DND-41 (cell line): Measurements from ENCODE around the gene VASH1.

Experiments
- ATAC-seq: fragments of 200-7000 bp; cut with Tn5 transposase; 3 replicates; pipeline ENCODE4 v1.9.1; 2021; ENCODE audit warnings: low read depth; ENCODE audit not compliant: insufficient read depth
- DNase-seq: peaks from one replicate; pipeline ENCODE4 v3.0.0-alpha.2; 2020
- H2AFZ ChIP-seq: 2 replicates; pipeline ENCODE4 v1.6.0; 2012; ENCODE audit warnings: low read depth, low read length
- H3K27ac ChIP-seq: 2 replicates; pipeline ENCODE4 v1.5.1; 2012; ENCODE audit warnings: low read length, inconsistent platforms
- H3K27me3 ChIP-seq: fragments of 200-600 bp; sonication (generic); 2 replicates; pipeline ENCODE4 v1.6.0; 2012; ENCODE audit warnings: low read length, mild to moderate bottlenecking, inconsistent platforms; ENCODE audit not compliant: insufficient read depth, poor library complexity
- H3K36me3 ChIP-seq: 2 replicates; pipeline ENCODE4 v1.5.1; 2012; ENCODE audit warnings: low read length, inconsistent platforms; ENCODE audit not compliant: insufficient read depth
- H3K4me1 ChIP-seq: 2 replicates; pipeline ENCODE4 v1.5.1; 2012; ENCODE audit warnings: mild to moderate bottlenecking, low read length; ENCODE audit not compliant: insufficient read depth
- H3K4me2 ChIP-seq: 2 replicates; pipeline ENCODE4 v1.6.0; 2012; ENCODE audit warnings: mild to moderate bottlenecking, moderate library complexity, low read length, inconsistent platforms; ENCODE audit not compliant: insufficient read depth
- H3K4me3 ChIP-seq, 2 experiments: fragments of 200-600 bp in 1 of 2; shearing (Covaris generic) in 1 of 2; 2 replicates each; pipeline ENCODE4 v1.5.1; 2012 to 2016; ENCODE audit warnings: inconsistent platforms in 2 of 2, low read length in 2 of 2, mild to moderate bottlenecking in 2 of 2, low read depth in 1 of 2, moderate library complexity in 1 of 2
- H3K79me2 ChIP-seq: 2 replicates; pipeline ENCODE4 v1.6.0; 2012; ENCODE audit warnings: low read length, inconsistent platforms; ENCODE audit not compliant: insufficient read depth
- H3K9ac ChIP-seq: 2 replicates; pipeline ENCODE4 v1.6.0; 2012; ENCODE audit warnings: low read depth, mild to moderate bottlenecking, inconsistent platforms, low read length, moderate library complexity
- H3K9me3 ChIP-seq: 2 replicates; pipeline ENCODE4 v1.5.1; 2012; ENCODE audit warnings: low read length, moderate library complexity, mild to moderate bottlenecking, inconsistent platforms; ENCODE audit not compliant: insufficient read depth, severe bottlenecking
- H4K20me1 ChIP-seq: 2 replicates; pipeline ENCODE4 v1.6.0; 2012; ENCODE audit warnings: low read length; ENCODE audit not compliant: insufficient read depth
- EZH2 ChIP-seq: IDR thresholded peaks from 3 replicates; pipeline ENCODE4 v1.6.1; 2012; ENCODE audit warnings: borderline replicate concordance, low read depth, mild to moderate bottlenecking, moderate library complexity, low read length, inconsistent platforms; ENCODE audit not compliant: severe bottlenecking
- TF ChIP-seq, protein P1 (sequence below): IDR thresholded peaks from 2 replicates; pipeline ENCODE4 v1.5.1; 2012; ENCODE audit warnings: borderline replicate concordance, low read length, moderate library complexity, mild to moderate bottlenecking; ENCODE audit not compliant: poor library complexity, severe bottlenecking; ENCODE audit errors: extremely low read depth

The VASH1 gene

DNA sequence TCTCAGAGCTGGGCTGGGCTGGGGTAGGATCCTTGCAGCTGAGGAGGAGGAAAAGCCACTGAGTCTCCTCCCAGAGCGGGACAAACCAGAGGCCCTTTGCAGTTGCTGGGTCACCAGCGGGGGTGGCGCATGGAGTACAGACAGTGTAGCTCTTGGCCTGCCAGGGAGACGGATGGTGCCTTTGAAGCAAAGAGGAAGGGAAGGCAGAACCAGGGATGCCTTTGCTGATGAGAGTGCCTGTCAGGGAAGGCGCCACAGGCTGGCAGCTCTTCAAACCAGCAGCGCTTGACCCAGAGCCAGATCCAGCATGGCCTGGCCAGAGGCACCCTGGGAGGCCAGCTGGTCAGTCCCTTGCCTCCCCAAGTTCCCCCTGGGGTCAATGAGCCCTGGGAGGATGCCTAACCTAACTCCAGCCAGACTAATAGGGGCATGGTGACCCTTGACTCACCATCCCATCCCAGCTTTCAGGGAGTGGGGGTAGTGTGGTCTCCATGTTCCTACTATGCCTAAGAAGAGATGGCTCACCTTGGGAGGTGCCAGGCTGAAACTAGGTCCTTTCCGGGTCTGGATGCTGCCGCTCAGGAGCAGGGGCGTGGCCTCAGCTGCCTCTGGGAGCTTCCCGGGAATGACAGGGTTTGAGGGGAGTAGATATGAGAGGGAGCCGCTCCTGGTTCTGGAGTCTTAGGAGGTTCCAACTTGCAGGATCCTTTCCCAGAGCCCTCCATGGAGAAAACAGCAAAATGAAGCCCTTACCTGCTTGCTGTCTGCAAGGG, 19.8 kb downstream of the VASH1 start:
- no peak overlapping the region for H3K27ac ChIP-seq
- DNase-seq: no peak
- peaks cover 48% of the 10 kb centered on the region for H3K36me3 ChIP-seq
- ATAC-seq: no peak
- peaks cover 8% of the 10 kb centered on the region for H4K20me1 ChIP-seq
- no peak overlapping the region for H3K4me2 ChIP-seq
- no peak for TF ChIP-seq EZH2
- H3K4me1 ChIP-seq: no peaks in the 10 kb centered on the region
- no peak overlapping the region for H3K4me3 ChIP-seq
- H3K27me3 ChIP-seq: no peaks in the 10 kb centered on the region
- no peaks in the 10 kb centered on the region for H3K79me2 ChIP-seq
- H3K9ac ChIP-seq: no peak overlapping the region
- no peak overlapping the region for H2AFZ ChIP-seq
- no peaks in the 10 kb centered on the region for H3K9me3 ChIP-seq

DNA sequence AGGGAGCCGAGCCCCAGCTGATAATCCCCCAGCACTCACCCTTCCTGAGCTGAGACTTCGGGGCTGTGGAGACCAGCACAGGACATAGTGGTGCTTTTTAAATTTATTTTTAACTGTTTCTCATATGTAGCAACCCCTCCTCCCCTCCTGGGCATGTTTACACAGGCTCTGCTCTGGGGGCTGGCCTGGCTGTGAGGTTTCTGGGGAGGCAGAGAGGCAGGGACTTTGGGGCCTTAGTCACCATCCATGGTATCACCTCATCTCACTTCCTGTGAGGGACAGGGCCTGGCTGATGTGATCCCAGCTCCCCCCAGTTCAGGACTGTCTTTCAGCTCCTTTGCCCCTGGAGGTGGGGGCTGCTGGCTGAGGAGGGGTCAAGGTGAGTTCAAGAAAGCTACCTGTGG, 20.4 kb downstream of the VASH1 start:
- no peaks in the 10 kb centered on the region for H3K27me3 ChIP-seq
- H3K4me1 ChIP-seq: no peaks in the 10 kb centered on the region
- H3K36me3 ChIP-seq: peaks cover 51% of the 10 kb centered on the region
- no peak overlapping the region for H2AFZ ChIP-seq
- DNase-seq (no peak), ATAC-seq (0 out of 3 replicates have a peak, but pooled peaks have one; percentile 35)
- H3K4me3 ChIP-seq: no peak overlapping the region
- no peak overlapping the region for H3K4me2 ChIP-seq
- H3K9ac ChIP-seq: no peak overlapping the region
- H3K9me3 ChIP-seq: no peaks in the 10 kb centered on the region
- H4K20me1 ChIP-seq: peaks cover 8% of the 10 kb centered on the region
- no peak overlapping the region for H3K27ac ChIP-seq
- TF ChIP-seq EZH2: no peak
- TF ChIP-seq, protein P1, sequence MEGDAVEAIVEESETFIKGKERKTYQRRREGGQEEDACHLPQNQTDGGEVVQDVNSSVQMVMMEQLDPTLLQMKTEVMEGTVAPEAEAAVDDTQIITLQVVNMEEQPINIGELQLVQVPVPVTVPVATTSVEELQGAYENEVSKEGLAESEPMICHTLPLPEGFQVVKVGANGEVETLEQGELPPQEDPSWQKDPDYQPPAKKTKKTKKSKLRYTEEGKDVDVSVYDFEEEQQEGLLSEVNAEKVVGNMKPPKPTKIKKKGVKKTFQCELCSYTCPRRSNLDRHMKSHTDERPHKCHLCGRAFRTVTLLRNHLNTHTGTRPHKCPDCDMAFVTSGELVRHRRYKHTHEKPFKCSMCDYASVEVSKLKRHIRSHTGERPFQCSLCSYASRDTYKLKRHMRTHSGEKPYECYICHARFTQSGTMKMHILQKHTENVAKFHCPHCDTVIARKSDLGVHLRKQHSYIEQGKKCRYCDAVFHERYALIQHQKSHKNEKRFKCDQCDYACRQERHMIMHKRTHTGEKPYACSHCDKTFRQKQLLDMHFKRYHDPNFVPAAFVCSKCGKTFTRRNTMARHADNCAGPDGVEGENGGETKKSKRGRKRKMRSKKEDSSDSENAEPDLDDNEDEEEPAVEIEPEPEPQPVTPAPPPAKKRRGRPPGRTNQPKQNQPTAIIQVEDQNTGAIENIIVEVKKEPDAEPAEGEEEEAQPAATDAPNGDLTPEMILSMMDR: no peak
- no peaks in the 10 kb centered on the region for H3K79me2 ChIP-seq

DNA sequence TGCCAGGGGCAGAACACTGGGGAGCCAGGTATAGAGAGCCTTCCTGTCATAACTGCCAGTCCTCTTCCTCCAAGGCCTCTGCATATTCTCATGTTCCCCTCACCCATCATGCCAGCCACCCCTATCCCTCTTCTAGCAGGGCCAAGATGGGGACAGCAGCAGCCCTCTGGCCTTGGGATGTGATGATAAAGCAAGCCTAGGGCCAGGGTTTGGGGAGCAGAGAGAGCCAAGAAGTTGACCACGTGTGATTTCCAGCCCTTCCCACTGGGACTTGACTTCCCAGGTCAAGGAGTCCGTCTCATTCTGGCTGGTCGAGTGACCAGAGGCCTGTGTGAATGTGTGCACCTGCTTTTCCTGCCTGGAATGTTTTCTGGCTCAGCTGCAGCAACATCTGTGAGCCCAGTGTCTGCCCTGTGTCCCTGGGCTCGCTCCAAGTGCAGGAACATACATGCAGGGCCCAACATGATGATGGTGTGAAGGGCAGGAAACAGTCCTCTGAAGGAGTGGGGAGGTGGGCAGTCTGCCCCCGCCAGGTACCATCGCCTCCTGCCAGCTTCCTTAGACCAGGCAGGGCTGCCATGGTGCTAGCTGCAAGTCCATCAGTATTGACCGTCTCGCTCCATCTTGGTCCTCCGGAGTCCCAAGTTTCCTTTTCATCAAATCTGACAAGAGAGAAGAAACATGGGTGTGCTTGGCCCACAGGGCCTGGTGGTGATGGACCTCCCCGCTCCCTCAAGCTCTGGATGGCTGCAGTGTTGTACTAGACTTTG, 21.0 kb downstream of the VASH1 start:
- peaks cover 8% of the 10 kb centered on the region for H4K20me1 ChIP-seq
- H3K27ac ChIP-seq: 0 out of 2 replicates have a peak overlapping the region, but pooled peaks have one; percentile 25
- DNase-seq (no peak), ATAC-seq (no peak)
- H3K9ac ChIP-seq: no peak overlapping the region
- H3K9me3 ChIP-seq: no peaks in the 10 kb centered on the region
- no peak overlapping the region for H2AFZ ChIP-seq
- H3K36me3 ChIP-seq: peaks cover 53% of the 10 kb centered on the region
- H3K27me3 ChIP-seq: no peaks in the 10 kb centered on the region
- H3K79me2 ChIP-seq: no peaks in the 10 kb centered on the region
- H3K4me1 ChIP-seq: no peaks in the 10 kb centered on the region
- H3K4me2 ChIP-seq: no peak overlapping the region
- H3K4me3 ChIP-seq: no peak overlapping the region
- TF ChIP-seq, protein P1: no peak
- no peak for TF ChIP-seq EZH2

DNA sequence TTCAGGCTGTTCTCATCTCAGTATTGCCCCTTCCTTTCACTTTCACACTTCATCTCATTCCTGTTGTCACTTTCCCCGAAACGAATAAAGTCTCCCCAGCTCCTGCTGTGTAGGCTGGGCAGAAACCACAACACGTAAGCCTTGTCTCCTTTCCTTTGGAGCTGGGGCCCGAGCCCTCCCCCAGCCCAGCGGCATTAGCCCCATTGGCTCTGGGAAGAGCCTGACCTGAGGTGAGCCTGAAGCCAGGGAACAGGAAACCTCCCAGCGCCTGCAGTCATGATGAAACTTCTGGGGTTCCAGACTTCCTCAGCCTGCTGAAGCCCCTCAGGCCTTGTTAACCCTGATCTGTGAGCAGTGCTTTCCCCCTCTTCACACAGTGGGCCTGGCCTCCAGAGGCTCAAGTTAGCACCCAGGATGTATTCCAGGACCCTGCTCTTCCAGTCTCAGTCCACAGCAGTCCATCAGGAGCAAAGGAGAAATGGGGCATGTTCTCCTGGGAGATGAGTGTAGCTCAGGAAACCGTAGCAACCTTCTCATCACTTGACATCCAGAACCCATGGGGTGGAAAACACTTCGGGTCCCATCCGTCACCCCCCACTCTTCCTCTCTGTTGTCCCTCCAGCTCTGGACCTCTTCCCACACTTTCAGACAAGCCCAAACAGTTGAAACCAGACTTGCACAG, 21.8 kb downstream of the VASH1 start:
- DNase-seq (no peak), ATAC-seq (no peak)
- H3K4me2 ChIP-seq: no peak overlapping the region
- no peak overlapping the region for H3K27ac ChIP-seq
- H3K9me3 ChIP-seq: no peaks in the 10 kb centered on the region
- no peaks in the 10 kb centered on the region for H3K27me3 ChIP-seq
- peaks cover 60% of the 10 kb centered on the region for H3K36me3 ChIP-seq
- no peak overlapping the region for H3K9ac ChIP-seq
- H3K79me2 ChIP-seq: no peaks in the 10 kb centered on the region
- no peak for TF ChIP-seq EZH2
- TF ChIP-seq, protein P1: no peak
- no peak overlapping the region for H2AFZ ChIP-seq
- H3K4me1 ChIP-seq: no peaks in the 10 kb centered on the region
- no peak overlapping the region for H3K4me3 ChIP-seq
- H4K20me1 ChIP-seq: peaks cover 8% of the 10 kb centered on the region
